GM21447 (cell line): ENCODE measurements around the gene MEI1.

Experiments
- ATAC-seq: cut with Tn5 transposase; IDR thresholded peaks from one replicate; pipeline ENCODE4 v1.9.1; 2021; ENCODE audit not compliant: unreplicated experiment

MEI1 gene

DNA sequence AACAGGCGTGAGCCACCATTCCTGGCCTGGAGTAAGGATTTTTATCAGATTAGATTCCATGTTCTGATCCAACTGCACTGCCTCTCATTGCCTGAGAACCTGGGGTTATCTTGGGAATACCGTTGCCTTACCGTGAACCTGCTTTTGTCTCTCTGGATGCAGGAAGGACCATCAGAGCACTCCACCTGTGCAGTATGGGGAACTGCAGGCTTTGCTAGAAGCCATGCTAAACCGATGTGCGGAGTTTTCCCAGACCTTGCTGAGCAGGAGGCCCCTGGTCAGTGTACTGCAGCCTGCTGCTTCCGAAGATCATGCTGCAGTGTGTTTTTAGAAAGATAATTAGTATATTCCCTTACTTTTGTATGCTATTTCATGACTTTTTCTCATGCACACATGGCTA, 43.6 kb downstream of the MEI1 start:
- ATAC-seq, result no peak

DNA sequence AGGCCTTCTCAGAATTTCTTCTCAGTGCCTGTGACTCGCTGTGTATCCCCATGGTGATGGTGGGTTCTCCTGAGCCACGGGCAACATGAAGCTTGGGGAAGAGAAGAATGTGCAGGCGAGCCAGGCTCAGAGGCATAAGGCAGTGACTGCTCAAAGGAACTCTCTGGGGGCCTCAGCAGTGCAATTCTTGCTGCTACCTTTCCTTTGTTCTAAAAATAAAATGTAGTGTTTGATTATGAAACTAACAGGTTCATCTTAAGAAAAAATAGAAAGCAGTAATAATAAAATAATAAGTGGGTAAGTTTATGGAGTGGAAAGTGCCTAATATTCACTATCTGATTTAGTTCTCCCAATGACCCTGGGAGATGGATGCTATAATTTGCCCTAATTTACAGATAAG, 46.7 kb downstream of the MEI1 start:
- ATAC-seq, result peak; percentile 21

DNA sequence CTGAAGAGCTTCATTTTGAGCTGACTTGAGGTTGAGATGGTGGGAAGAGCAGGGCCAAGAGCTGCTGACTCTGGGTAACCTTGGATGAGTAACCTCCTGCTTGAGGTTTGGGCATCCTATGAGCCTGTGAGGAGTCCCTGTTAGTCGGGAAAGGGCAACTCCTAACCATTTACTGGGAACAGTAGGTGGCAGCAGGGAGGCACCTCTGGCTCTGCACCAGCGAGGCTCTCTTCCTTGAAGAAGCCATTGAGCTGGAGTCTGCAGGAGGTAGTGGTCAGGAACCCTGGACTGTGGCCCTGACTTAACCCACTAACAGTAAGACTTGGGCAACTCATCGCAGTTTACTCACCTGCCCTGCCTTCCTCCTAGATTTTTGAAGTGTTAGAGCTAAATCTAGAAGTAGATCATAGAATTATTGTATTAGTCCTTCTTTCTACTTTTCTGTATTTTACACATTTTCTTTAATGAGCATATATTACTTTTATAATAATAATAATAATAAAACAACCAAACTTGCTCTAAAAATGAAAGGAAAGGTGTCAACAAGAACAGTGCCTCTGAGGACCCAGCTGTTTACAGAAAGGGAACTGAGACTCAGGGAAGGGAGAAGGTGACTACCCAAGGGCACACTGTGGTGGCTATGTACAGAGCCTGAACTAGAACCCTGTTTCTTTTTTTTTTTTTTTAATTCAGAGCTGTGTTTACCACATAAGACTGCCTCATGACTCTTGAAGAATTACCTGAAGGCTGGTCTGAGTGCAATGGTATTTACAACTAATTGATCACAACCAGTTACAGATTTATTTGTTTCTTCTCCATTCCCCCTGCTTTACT, 47.5 kb downstream of the MEI1 start:
- ATAC-seq, result peak; percentile 72

DNA sequence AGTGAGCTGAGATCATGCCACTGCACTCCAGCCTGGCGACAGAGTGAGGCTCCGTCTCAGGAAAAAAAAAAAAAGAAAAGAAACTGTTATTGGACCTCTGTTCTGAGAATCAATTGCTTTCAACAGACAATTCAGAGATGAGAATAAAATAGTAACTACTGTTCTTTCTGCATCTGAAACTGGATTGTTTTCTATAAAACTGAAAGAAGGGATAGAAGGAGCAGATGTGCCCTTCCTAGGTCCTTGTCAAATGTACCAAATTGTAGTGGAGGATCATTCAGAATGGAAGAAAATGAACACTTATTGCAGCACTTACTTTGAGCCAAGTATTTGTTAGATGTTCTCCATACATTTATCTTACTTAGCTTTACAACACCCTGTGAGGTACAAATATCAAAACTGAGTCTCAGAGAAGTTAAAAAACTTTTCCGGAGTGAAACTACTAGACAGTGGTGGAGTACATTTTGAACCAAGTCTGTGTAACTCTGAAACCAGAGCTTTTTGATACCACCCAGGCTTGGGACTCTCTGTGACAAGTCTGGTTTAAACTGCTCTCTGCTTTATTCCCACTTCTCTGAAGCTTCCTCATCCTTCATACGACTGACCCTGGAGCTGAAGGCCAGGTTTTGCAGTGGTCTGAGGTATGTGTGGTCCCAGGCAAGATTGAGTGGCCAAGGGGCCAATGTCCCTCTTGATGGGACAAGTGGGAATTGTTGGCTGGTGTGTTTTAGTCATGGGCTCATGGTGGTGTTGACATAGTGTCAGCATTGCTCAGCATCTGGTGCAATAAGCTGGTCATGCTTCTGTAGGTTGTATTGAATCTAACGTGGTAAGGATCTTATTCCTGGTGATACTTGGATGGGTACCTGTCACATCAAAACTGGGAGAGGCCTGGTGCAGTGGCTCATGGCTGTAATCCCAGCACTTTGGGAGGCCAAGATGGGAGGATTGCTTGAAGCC, 53.0 kb downstream of the MEI1 start:
- no peak for ATAC-seq

DNA sequence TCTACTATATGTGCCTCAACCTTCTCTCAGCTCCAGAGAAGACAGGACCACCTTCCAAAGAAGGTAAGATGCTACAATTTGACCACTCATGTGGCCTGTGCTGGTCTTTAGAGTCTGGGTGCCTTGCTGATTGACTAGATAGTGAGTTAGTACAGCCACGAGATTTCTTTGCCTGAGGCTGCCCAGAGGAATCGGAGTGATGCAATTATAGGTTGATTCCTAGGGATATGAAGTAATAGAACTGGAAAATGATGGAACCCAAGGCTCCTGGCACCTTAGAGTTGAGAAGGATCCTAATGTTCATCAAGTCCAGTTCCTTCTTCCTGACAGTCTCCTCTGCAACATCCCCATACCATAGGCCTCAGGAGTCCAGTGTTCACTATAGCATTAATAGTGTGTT, 54.7 kb downstream of the MEI1 start:
- ATAC-seq, result no peak

DNA sequence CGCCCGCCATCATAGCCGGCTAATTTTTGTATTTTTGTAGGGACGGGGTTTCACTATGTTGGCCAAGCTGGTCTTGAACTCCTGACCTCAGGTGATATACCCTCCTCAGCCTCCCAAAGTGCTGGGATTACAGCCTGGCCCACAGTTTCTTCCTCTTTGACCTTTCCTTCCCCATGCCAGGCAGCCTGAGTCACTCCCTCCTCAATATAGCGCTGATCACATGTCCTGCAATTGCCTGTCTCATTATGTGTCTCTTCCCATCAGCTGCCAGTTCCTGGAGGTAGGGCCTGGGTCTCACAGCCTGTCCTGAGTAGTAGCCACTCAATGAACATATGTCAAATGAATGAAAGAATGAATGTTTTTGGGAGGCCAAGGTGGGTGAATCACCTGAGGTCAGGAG, 58.2 kb downstream of the MEI1 start:
- ATAC-seq, result no peak

DNA sequence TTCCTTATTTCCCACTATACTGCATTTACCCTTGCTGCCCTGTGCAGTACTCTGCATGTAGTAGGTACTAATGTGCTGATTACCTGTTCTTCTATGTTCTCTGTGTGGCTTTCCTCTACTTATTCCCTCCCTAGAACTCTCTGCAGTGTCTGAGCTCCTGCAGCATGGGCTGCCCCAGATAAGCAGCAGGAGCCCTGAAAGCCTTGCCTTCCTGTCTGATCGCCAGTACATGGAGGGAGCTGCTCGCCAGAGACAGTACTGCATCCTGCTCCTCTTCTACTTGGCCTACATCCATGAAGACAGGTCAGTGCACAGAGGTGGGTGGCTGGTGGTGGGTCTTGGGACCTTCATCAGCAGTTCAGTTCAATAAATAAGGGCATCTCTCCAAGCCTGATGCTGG, 58.9 kb downstream of the MEI1 start:
- no peak for ATAC-seq

DNA sequence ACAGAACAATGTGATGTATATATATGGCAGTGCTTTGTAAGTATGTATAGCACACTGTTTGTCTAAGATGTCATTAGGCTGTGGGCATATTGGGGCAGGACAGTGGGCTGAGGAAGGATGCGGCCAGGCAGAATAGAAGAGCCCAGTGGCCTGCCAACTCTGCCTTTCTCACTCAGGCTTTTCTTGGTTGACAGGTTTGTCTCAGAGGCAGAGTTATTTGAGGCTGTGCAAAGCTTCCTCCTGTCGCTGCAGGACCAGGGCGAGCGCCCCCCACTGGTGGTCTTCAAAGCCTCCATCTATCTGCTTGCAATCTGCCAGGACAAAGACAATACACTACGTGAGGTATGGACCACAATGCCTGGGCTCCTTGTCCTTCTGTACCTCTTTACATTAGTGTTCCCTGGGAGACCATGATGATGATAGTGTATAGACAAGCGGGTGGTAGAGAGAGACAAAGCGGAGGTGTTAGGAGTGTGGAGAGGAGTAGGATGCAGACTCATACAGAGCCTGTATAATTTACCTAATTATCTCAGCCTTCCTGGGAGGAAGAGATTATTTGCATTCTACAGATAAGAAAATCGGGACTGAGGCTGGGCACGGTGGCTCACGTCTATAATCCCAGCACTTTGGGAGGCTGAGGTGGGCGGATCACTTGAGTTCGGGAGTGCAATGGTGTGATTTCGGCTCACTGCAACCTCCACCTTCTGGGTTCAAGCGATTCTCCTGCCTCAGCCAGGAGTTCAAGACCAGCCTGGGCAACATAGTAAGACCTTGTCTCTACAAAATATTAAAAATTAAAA, 63.9 kb downstream of the MEI1 start:
- ATAC-seq, result no peak

DNA sequence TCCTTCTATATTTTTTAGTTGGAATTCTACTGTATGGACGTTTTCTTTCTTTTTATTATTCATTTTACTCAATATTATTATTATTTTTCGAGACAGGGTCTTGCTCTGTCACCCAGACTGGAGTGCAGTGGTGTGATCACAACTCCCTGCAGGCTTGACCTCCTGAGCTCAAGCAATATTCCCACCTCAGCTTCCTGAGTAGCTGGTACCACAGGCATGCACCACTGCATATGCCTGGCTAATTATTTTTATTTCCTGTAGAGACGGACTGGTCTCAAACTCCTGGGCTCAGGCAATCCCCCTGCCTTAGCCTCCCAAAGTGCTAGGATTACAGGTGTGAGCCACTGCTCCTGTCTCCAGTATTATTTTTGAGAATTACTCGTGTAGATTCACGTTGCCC, 67.2 kb downstream of the MEI1 start:
- no peak for ATAC-seq

DNA sequence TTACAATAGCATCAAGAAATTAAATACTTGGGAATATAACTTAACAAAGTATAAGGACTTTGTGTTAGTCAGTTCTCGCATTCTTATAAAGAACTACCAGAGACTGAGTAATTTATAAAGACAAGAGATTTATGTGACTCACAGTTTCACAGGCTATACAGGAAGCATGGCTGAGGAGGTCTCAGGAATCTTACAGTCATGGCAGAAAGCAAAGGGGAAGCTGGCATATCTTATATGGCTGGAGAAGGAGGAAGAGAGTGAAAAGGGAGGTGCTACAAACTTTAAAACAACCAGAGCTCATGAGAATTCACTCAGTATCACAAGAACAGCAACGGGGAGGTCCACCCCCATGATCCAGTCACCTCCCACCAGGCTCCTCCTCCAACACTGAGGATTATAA, 69.1 kb downstream of the MEI1 start:
- ATAC-seq, result no peak

DNA sequence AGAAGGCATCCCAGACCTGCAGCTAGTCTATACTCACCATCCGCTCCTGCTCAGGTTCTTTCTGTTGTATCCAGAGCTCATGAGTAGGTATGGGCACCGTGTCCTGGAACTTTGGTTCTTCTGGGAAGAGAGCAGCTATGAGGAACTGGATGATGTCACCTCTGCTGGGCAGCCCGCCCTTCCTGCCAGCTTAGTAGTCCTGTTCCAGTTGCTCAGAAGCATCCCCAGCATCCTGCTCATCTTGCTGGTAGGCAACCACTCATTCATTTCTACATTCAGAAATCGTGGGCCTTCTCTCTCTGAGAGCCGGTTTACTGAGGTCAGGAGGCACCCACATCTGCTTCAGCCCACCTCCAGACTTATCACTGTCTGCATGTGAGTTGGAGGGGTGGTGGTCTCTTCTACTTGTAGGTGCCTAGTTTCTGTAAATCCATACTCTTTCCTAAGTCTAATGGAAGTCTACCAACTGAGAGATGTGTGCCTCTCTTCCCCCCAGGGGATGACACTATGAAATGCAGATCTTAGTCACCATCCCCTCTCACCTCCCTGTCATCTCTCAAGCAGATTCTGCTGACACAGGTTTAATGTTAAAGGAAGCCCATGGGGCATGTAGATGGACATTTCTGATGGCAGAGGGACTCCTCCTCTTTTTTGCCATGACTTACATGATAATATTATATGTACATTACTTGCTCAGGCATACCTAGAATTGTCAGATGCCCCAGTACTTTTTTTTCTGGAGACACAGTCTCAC, 71.6 kb downstream of the MEI1 start:
- ATAC-seq, result no peak

DNA sequence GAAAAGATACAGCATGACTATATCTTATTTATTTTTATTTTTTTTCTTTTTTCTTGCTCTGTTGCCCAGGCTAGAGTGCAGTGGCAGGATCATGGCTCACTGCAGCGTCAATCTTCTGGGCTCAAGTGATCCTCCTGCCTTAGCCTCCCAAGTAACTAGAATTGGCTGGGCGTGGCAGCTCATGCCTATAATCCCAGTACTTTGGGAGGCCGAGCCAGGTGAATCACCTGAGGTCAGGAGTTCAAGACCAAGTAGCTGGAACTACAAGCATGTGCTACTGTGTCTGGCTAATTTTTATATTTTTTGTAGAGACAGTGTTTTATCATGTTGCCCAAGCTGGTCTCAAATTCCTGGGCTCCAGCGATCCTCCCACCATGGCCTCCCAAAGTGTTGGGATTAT, 72.9 kb downstream of the MEI1 start:
- no peak for ATAC-seq

DNA sequence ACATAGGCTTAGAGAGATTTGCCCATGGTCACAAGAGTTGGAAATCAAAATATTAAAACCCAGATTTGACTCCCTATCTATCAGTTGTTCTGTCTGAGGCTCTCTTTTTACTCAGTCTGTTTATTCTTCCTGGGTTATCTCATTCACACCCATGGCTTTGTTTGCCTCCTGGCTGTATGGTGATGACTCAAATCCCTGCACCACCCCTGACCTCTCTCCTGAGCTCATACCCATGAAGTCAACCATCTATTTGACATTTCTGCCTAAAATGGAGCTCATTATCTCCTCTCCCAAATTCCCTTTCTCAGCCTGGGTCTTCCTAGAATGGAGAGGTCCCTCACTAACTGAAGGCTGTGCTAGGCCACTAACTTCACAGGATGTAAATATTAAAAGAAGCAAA, 73.3 kb downstream of the MEI1 start:
- no peak for ATAC-seq

DNA sequence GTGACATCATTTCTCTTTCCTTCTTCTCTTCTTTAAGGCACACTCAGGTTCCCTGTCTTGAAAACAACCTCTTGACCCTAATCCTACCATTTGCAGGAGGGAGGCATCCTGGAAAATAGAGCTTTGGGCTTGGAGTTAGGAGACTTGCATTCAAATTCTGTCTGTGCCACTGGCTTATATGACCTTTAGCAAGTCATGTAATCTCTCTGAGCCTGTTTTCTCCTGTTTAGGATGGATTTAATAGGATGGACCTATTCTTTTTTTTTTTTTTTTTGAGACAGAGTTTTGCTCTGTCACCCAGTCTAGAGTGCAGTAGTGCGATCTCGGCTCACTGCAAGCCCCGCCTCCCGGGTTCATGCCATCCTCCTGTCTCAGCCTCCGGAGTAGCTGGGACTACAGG, 76.0 kb downstream of the MEI1 start:
- no peak for ATAC-seq

DNA sequence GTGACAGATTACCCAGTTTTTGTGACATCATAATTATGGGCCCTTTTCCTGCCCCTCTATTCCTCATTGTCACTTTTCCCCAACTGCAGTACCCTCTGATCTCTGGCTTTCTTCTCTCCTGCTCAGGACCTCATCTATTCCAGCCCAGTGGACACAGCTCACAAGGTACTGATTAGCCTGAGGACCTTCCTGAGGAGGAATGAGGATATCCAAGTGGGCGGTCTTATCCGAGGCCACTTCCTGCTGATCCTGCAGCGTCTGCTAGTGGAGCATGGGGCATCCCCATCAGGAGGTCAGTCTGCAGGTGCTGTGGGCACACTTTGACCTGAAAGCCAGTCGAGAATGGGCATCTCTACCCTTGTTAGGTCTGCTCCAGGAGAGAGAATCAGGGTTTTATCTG, 76.7 kb downstream of the MEI1 start:
- ATAC-seq, result no peak

DNA sequence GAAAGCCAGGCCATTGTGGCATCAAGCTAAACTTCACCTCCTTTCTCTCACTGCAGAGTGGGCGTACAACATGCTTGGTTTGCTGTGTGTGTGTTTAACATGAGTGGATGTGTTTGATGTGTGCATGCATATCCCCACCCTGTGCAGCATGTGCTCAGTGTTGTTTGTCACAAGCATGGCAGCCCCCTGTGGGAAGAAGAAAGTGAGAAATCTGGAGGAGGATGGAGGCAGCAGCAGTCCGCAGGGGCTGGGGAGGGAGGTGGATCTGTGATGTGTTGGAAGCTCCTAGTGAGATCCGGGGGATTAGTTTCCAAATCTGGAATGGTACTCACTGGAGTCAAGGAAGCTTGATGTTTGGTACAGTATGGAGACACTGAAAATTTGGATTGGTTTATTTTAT, 77.1 kb downstream of the MEI1 start:
- no peak for ATAC-seq

DNA sequence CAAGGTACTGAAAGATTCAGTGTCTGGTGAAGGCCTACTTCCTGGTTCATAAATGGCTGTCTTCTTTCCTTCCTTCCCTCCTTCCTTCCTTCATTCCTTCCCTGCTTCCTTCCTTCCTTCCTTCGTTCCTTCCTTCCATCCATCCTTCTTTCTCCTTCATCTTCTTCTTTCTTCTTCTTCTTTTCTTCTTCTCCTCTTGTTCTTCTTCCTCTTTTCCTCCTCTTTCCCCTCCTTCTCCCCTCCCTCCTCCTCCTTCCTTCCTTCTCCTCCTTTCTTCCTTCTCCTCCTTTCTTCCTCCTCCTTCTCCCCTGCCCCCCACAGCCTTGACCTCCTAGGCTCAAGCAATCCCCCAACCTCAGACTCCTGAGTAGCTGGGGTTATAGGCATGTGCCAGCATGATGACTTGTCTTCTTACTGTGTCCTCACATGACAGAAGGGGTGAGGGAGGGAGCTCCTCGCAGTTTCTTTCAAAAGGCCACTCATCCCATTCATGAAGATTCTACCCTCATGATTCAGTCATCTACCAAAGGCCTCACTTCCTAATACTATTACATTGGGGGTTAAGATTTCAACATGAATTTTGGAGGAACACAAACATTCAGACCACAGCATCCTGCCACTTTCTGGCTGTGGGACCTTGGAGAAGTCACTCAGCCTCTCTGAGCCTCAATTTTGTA, 78.6 kb downstream of the MEI1 start:
- no peak for ATAC-seq

DNA sequence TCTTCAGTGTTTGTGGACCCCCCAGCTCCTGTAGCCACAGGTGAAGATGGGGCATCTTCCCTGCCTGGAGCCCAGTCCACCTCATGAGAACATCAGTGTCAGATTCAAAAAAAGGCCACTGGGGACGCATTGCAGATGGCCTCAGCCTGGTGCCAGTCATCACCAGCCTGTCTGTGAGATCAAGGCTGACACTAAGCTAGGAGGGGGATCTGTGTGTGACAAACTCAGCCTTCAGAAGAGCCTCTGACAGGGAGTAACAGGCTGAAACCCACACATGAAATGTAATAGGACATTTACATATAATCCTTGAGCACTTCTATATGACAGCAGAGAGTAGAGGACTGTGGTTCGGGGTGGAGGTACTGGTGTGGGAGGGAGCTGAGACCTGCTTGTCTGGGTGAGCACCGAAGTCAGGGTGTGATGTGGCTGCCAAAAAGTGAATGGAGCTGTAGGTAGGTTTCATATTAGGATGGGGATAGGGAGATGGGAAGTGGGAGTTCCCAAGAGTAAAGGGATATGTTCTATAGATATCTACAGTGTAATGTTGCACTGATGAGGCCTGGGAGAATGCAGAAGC, 80.7 kb downstream of the MEI1 start:
- no peak for ATAC-seq

DNA sequence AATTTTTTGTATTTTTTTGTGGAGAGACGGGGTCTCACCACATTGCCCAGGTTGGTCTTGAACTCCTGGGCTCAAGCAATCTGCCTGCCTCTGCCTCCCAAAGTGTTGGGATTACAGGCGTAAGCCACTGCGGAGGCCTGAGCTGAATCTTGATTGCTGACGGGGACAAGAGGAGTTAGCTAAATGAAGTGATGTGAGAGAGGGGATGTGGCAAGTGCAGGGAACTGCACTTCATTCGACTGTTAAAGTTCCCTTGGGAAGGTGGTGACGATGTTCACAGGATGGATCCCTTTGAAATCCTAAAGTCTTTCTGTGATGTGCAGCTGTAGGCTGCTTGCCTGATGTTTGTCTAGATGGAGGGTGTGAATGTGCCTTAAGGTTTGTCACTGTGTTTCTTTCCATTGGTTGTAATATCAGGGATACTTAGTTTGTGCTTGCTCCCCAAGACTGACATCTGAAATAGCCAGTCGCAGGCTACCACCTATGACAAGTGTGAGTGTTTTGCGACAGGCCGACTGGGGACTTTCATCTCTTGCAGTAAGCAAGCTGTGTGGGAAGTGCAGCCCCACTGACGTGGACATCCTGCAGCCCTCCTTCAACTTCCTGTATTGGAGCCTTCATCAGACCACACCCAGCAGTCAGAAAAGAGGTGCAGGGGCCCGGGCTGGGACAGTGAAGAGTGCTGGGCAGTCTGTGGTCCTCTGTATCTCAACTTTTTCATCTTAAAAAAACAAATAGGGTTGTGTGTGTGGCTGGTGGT, 81.6 kb downstream of the MEI1 start:
- ATAC-seq, result peak; percentile 89
